H1 (cell line): ENCODE measurements around the gene ZMYND15. TPM values are rescaled to one million over a fixed set of nuclear protein-coding genes. Genes with fewer than 3 reads are reported as not detected.

Experiments used
- CTCF ChIA-PET: fragments of 300-600 bp; sonication (Branson Sonifier 250); formaldehyde crosslinking; loops from one replicate; lab custom pipeline; 2021; ENCODE audit not compliant: partially characterized antibody; lab: Charles Lee
- POLR2A ChIA-PET: fragments of 300-600 bp; sonication (Branson Sonifier 250); formaldehyde crosslinking; loops from one replicate; lab custom pipeline; 2021; ENCODE audit warnings: inconsistent platforms; ENCODE audit not compliant: partially characterized antibody; lab: Charles Lee
- DNase-seq, 2 experiments: peaks; one replicate each; pipeline versions ENCODE4 v3.0.0 to v3.0.0-alpha.2; 2010 to 2022; ENCODE audit warnings: low spot score in 2 of 2, low read depth in 1 of 2, mixed read lengths in 1 of 2
- FAIRE-seq: peaks from 2 replicates; lab custom pipeline; 2011; peaks lifted over from hg19 to GRCh38; lab: Jason Lieb, UNC
- H2AFZ ChIP-seq: 2 replicates; pipeline ENCODE4 v1.8.1; 2012; ENCODE audit warnings: low read length, inconsistent platforms
- H2AK5ac ChIP-seq: 2 replicates; pipeline ENCODE4 v1.6.1; 2013; ENCODE audit warnings: low read depth, low read length
- H2BK120ac ChIP-seq: replicated peaks from 2 replicates; pipeline ENCODE3; 2013; ENCODE audit warnings: low read depth, low read length, inconsistent platforms
- H2BK12ac ChIP-seq: 2 replicates; pipeline ENCODE4 v1.6.1; 2013; ENCODE audit warnings: low read depth, low read length
- H2BK15ac ChIP-seq: 2 replicates; pipeline ENCODE4 v1.6.1; 2013; ENCODE audit warnings: low read length
- H2BK20ac ChIP-seq: 2 replicates; pipeline ENCODE4 v1.6.1; 2013; ENCODE audit warnings: low read length
- H2BK5ac ChIP-seq: 2 replicates; pipeline ENCODE4 v1.6.1; 2013; ENCODE audit warnings: low read depth, low read length
- H3K14ac ChIP-seq: 2 replicates; pipeline ENCODE4 v1.6.1; 2013; ENCODE audit warnings: inconsistent platforms; ENCODE audit not compliant: insufficient read length
- H3K18ac ChIP-seq: 2 replicates; pipeline ENCODE4 v1.6.1; 2013; ENCODE audit warnings: low read length; ENCODE audit errors: extremely low read depth
- H3K23ac ChIP-seq: 2 replicates; pipeline ENCODE4 v1.6.1; 2013; ENCODE audit warnings: inconsistent platforms; ENCODE audit not compliant: insufficient read length
- H3K23me2 ChIP-seq: 2 replicates; pipeline ENCODE4 v1.6.1; 2013; ENCODE audit warnings: low read depth, low read length
- H3K27ac ChIP-seq: 2 replicates; pipeline ENCODE4 v1.6.1; 2011; ENCODE audit warnings: low read depth, low read length, inconsistent platforms
- H3K27me3 ChIP-seq, 4 experiments: replicated peaks in 1 of 4; 1 replicate in 1 of 4; 2 replicates in 3 of 4; pipeline versions ENCODE4 v1.6.1 to v1.8.1; 2011 to 2013; ENCODE audit warnings: low read length in 3 of 4, mild to moderate bottlenecking in 3 of 4, inconsistent platforms in 2 of 4, mixed read lengths in 2 of 4, moderate library complexity in 1 of 4; ENCODE audit not compliant: control insufficient read depth in 3 of 4, insufficient read depth in 3 of 4; ENCODE audit errors: extremely low read depth in 1 of 4
- H3K36me3 ChIP-seq, 4 experiments: 2 replicates each; pipeline versions ENCODE4 v1.6.1 to v1.8.1; 2011 to 2013; ENCODE audit warnings: mild to moderate bottlenecking in 4 of 4, low read length in 3 of 4, moderate library complexity in 2 of 4, control low read depth in 1 of 4, inconsistent platforms in 1 of 4; ENCODE audit not compliant: insufficient read depth in 4 of 4, control insufficient read depth in 2 of 4
- H3K4ac ChIP-seq: replicated peaks from 2 replicates; pipeline ENCODE3; 2013; ENCODE audit warnings: low read length, low read depth, mixed read lengths, inconsistent platforms; ENCODE audit not compliant: insufficient read length
- H3K4me1 ChIP-seq, 4 experiments: replicated peaks in 1 of 4; 1 replicate in 1 of 4; 2 replicates in 3 of 4; pipeline versions ENCODE4 v1.6.1 to v1.8.1; 2011 to 2013; ENCODE audit warnings: low read length in 3 of 4, inconsistent platforms in 2 of 4, mixed read lengths in 1 of 4; ENCODE audit not compliant: insufficient read depth in 4 of 4, control insufficient read depth in 3 of 4
- H3K4me2 ChIP-seq, 2 experiments: 2 replicates each; pipeline versions ENCODE4 v1.6.1 to v1.8.1; 2011 to 2013; ENCODE audit warnings: low read depth in 2 of 2, low read length in 2 of 2, control low read depth in 1 of 2, inconsistent platforms in 1 of 2, mild to moderate bottlenecking in 1 of 2; ENCODE audit not compliant: insufficient read depth in 1 of 2
- H3K4me3 ChIP-seq, 4 experiments: fragments of 200-600, 300-600 bp in 1 of 4; sonication (generic), shearing (Covaris generic), sonication (Bioruptor Twin) in 1 of 4; 2 replicates each; pipeline versions ENCODE4 v1.5.1 to v1.8.1; 2011 to 2016; ENCODE audit warnings: low read length in 4 of 4, low read depth in 3 of 4, control low read depth in 2 of 4, inconsistent platforms in 2 of 4, mild to moderate bottlenecking in 2 of 4, mixed read lengths in 1 of 4, moderate library complexity in 1 of 4; ENCODE audit not compliant: insufficient read depth in 2 of 4; ENCODE audit errors: extremely low read depth in 1 of 4
- H3K56ac ChIP-seq: replicated peaks from 2 replicates; pipeline ENCODE3; 2013; ENCODE audit warnings: low read depth, mild to moderate bottlenecking, mixed read lengths, low read length, inconsistent platforms; ENCODE audit not compliant: insufficient read length
- H3K79me1 ChIP-seq: 2 replicates; pipeline ENCODE4 v1.6.1; 2013; ENCODE audit warnings: low read depth, low read length, control low read depth
- H3K79me2 ChIP-seq, 2 experiments: 2 replicates each; pipeline versions ENCODE4 v1.6.1 to v1.8.1; 2012 to 2013; ENCODE audit warnings: low read length in 2 of 2, mild to moderate bottlenecking in 2 of 2, inconsistent platforms in 1 of 2; ENCODE audit not compliant: insufficient read depth in 2 of 2, control insufficient read depth in 1 of 2
- H3K9ac ChIP-seq, 4 experiments: replicated peaks in 1 of 4; 1 replicate in 1 of 4; 2 replicates in 3 of 4; pipeline versions ENCODE4 v1.6.1 to v1.8.1; 2011 to 2013; ENCODE audit warnings: low read depth in 3 of 4, low read length in 3 of 4, control low read depth in 2 of 4, mild to moderate bottlenecking in 2 of 4, moderate library complexity in 2 of 4, inconsistent platforms in 1 of 4; ENCODE audit errors: extremely low read depth in 1 of 4
- H3K9me3 ChIP-seq, 2 experiments: 2 replicates each; pipeline versions ENCODE4 v1.6.1 to v1.8.1; 2012 to 2013; ENCODE audit warnings: mild to moderate bottlenecking in 2 of 2, moderate library complexity in 2 of 2, control low read depth in 1 of 2, inconsistent platforms in 1 of 2, low read depth in 1 of 2, low read length in 1 of 2, mixed read lengths in 1 of 2; ENCODE audit not compliant: insufficient read depth in 2 of 2
- H4K20me1 ChIP-seq, 2 experiments: replicated peaks in 1 of 2; 2 replicates each; pipeline versions ENCODE3 to v1.8.1; 2011 to 2013; ENCODE audit warnings: inconsistent platforms in 2 of 2, low read length in 2 of 2, mild to moderate bottlenecking in 1 of 2; ENCODE audit not compliant: insufficient read depth in 2 of 2, control insufficient read depth in 1 of 2
- H4K5ac ChIP-seq: 2 replicates; pipeline ENCODE4 v1.6.1; 2013; ENCODE audit warnings: low read length, low read depth, mixed read lengths, inconsistent platforms; ENCODE audit not compliant: insufficient read length
- H4K8ac ChIP-seq: 2 replicates; pipeline ENCODE4 v1.8.0; 2013; ENCODE audit warnings: mild to moderate bottlenecking, moderate library complexity, low read length, inconsistent platforms; ENCODE audit not compliant: insufficient read depth; ENCODE audit errors: extremely low read depth
- H4K91ac ChIP-seq: replicated peaks from 2 replicates; pipeline ENCODE3; 2013; ENCODE audit warnings: low read length, mixed read lengths, inconsistent platforms; ENCODE audit not compliant: insufficient read length
- BCL11A ChIP-seq, 2 experiments: IDR thresholded peaks; one replicate each; pipeline ENCODE4 v1.6.1; 2011; ENCODE audit warnings: low read depth in 2 of 2, low read length in 2 of 2, mild to moderate bottlenecking in 2 of 2
- GTF2F1 ChIP-seq: IDR thresholded peaks from 2 replicates; pipeline ENCODE4 v1.6.1; 2012; ENCODE audit warnings: low read depth, low read length, improper control_type of control experiment, borderline replicate concordance
- HDAC2 ChIP-seq, 2 experiments: fragments of 300-600 bp in 1 of 2; sonication (generic) in 1 of 2; IDR thresholded peaks; 2 replicates each; pipeline ENCODE4 v1.6.1; 2011 to 2012; ENCODE audit warnings: low read depth in 2 of 2, low read length in 2 of 2, mild to moderate bottlenecking in 2 of 2, moderate library complexity in 2 of 2, borderline replicate concordance in 1 of 2, inconsistent platforms in 1 of 2
- KDM4A ChIP-seq: IDR thresholded peaks from one replicate; pipeline ENCODE4 v1.7.1; 2012; ENCODE audit warnings: low read depth, mild to moderate bottlenecking, moderate library complexity, low read length, inconsistent platforms; ENCODE audit not compliant: severe bottlenecking
- NANOG ChIP-seq: IDR thresholded peaks from 2 replicates; pipeline ENCODE4 v1.6.1; 2011; ENCODE audit warnings: low read length, low read depth, mild to moderate bottlenecking, inconsistent platforms; ENCODE audit not compliant: insufficient read depth, poor library complexity, severe bottlenecking
- SUZ12 ChIP-seq: fragments of 200-600 bp; sonication (generic); IDR thresholded peaks from 2 replicates; pipeline ENCODE4 v1.6.1; 2012; ENCODE audit warnings: mild to moderate bottlenecking, inconsistent platforms, low read length, moderate library complexity, mixed read lengths
- WGBS, 2 experiments: shearing (Covaris generic) in 1 of 2; methylation state at CpG; one replicate each; pipeline versions ENCODE4 v1.1.6 to v1.1.7; 2013 to 2015; ENCODE audit warnings: low lambda C conversion rate in 2 of 2, mixed read lengths in 2 of 2, inconsistent platforms in 1 of 2, low coverage in 1 of 2, missing lambda C conversion rate in 1 of 2; ENCODE audit not compliant: insufficient replicate concordance in 2 of 2, insufficient coverage in 1 of 2, insufficient read length in 1 of 2; ENCODE audit errors: extremely low coverage in 1 of 2, missing lambda C conversion rate in 1 of 2; 5-methylcytosine and 5-hydroxymethylcytosine counted together
- polyA plus RNA-seq, 7 experiments: library from polyadenylated mRNA; depleted of rRNA in 3 of 7; stranded (reverse) in 5 of 7; unstranded in 2 of 7; fragments of >200 nt in 5 of 7; fragments of 200-250 nt in 2 of 7; gene quantifications; 1 replicate in 5 of 7; 2 replicates in 1 of 7; 4 replicates in 1 of 7; pipeline versions ENCODE4 v1.2.1 to v1.2.3, GENCODE V29; 2011 to 2013; ENCODE audit warnings: missing spikeins in 2 of 7, mixed read lengths in 2 of 7
- total RNA-seq: library from RNA; stranded (reverse); fragmentation: NEBNext Ultra II Directional; extraction: Animal tissue kit (Norgen Biotek cat#: 25700); gene quantifications from 2 replicates; pipeline ENCODE4 v1.2.1, GENCODE V29; 2021
- TF ChIP-seq, protein P1 (sequence below): IDR thresholded peaks from 2 replicates; pipeline ENCODE4 v1.6.1; 2012; ENCODE audit warnings: inconsistent platforms

Gene ZMYND15
- total and polyA plus RNA-seq, 2 of the 8 experiments (the other 6 are each of a cell fraction or from before 2014, with no cell fraction given), result 0.53 to 0.58 TPM

DNA sequence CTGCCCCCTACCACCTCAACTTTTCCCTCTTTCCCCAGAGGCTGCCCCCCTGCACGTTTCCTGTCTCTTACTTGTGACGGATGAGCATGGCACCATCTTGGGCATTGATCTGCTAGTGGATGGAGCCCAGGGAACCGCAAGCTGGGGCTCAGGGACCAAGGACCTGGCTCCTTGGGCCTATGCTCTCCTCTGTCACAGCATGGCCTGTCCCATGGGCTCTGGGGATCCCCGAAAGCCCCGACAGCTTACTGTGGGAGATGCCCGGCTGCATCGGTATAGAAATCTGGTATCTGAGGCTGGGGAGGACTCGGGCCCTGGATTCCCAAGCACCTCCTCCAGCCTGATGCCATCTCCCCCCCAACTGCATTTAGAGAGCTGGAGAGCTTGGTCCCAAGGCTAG, 1.9 kb downstream of the ZMYND15 start:
- Histone ChIP-seq H2AK5ac (peak overlapping the region; percentile 6; the same call in 1 of the 2 replicates), H3K9me3 (no peaks in the 10 kb centered on the region; a peak in 1 of 4 replicates), H3K56ac (no peak overlapping the region), H3K4me3 (no peak overlapping the region), H2BK5ac (no peak overlapping the region), H3K79me1 (no peaks in the 10 kb centered on the region), H3K4ac (no peak overlapping the region), H2BK20ac (no peak overlapping the region), H3K27ac (no peak overlapping the region), H3K9ac (no peak overlapping the region), H3K18ac (no peak overlapping the region), H3K36me3 (no peaks in the 10 kb centered on the region; a peak in 1 of 8 replicates), H2BK15ac (no peak overlapping the region), H3K23me2 (peaks cover 21% of the 10 kb centered on the region; the same call in 1 of the 2 replicates), H3K79me2 (no peaks in the 10 kb centered on the region), H4K91ac (no peak overlapping the region), H3K4me2 (no peak overlapping the region), H3K14ac (no peak overlapping the region), H3K23ac (no peak overlapping the region), H3K4me1 (peaks cover 0 to 12% (median 7%) of the 10 kb centered on the region in 4 experiments; a peak in 5 of 7 replicates), H2AFZ (no peak overlapping the region), H2BK12ac (no peak overlapping the region), H4K20me1 (no peaks in the 10 kb centered on the region), H4K8ac (no peak overlapping the region), H4K5ac (no peak overlapping the region), H2BK120ac (no peak overlapping the region), H3K27me3 (peaks cover 29 to 61% (median 49%) of the 10 kb centered on the region in 4 experiments)
- no peak for FAIRE-seq
- TF ChIP-seq GTF2F1, result no peak
- TF ChIP-seq, protein P1, sequence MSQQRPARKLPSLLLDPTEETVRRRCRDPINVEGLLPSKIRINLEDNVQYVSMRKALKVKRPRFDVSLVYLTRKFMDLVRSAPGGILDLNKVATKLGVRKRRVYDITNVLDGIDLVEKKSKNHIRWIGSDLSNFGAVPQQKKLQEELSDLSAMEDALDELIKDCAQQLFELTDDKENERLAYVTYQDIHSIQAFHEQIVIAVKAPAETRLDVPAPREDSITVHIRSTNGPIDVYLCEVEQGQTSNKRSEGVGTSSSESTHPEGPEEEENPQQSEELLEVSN, result no peak
- TF ChIP-seq BCL11A (IDR thresholded peaks at IDR 0.05; ENCODE audit: low read depth in 2 of 2, low read length in 2 of 2), result no peak
- no peak for TF ChIP-seq KDM4A
- TF ChIP-seq HDAC2 (IDR thresholded peaks at IDR 0.05; ENCODE audit: borderline replicate concordance in 1 of 2, low read depth in 2 of 2, low read length in 2 of 2), result no peak
- TF ChIP-seq NANOG, result no peak
- no peak for TF ChIP-seq SUZ12
- CTCF ChIA-PET, result interaction anchor here (0.7 to 1.0 kb wide), 3 partner anchors 32 to 150 kb away, joined by 3 read pairs; partner anchors contain the start of gene PSMB6
- no peak for DNase-seq
- POLR2A ChIA-PET, result interaction anchor here (0.6 kb wide), 1 partner anchor 213 kb away, joined by 3 read pairs; no protein-coding TSS in a partner anchor
- WGBS, 2 experiments, result 85% methylated on average over 8 of the region's 8 CpGs; no CpG with 5 or more reads in 1 of the 2 experiments
